ENCODE results near the gene SELENOS.

SELENOS gene

GRCh38 chr15:101255615-101256241 is 21.6 kb downstream of the SELENOS start:
- Histone ChIP-seq H3K4me3 (no peak overlapping the region), H3K27ac (peak overlapping the region in 2 of 21 experiments; percentile 7 to 23)

GRCh38 chr15:101255051-101255395 is 22.3 kb downstream of the SELENOS start:
- Histone ChIP-seq H3K27ac (peak overlapping the region in 1 of 21 experiments; percentile 23), H3K4me3 (no peak overlapping the region)

GRCh38 chr15:101254157-101255050 is 22.9 kb downstream of the SELENOS start:
- Histone ChIP-seq H3K4me3 (no peak overlapping the region), H3K27ac (no peak overlapping the region)

GRCh38 chr15:101252836-101253235 is 24.4 kb downstream of the SELENOS start:
- peak overlapping the region; percentile 45 to 86 (median 59) for H3K4me3 ChIP-seq
- peak overlapping the region in 17 of 21 experiments; percentile 68 to 95 (median 87) for H3K27ac ChIP-seq

- Histone ChIP-seq H3K4me3 (peak within 1 kb of the TSS; percentile 58 to 86 (median 77)), H3K27ac (peak within 1 kb of the TSS; percentile 69 to 95 (median 91))
These were observed 25.2 kb downstream of the SELENOS start, which contains the start of gene CHSY1 for GRCh38 chr15:101251830-101252820. Gene CHSY1, minus strand, starts transcription at chr15:101252048. Its CDS starts 592 bp downstream, at chr15:101251456.

GRCh38 chr15:101250873-101251829 is 26.1 kb downstream of the SELENOS start:
- H3K4me3 ChIP-seq: peak overlapping the region; percentile 58 to 86 (median 77)
- peak overlapping the region; percentile 67 to 95 (median 91) for H3K27ac ChIP-seq

- peak overlapping the region; percentile 50 to 82 (median 77) for H3K4me3 ChIP-seq
- peak overlapping the region; percentile 67 to 95 (median 90) for H3K27ac ChIP-seq
These were observed 26.9 kb downstream of the SELENOS start for GRCh38 chr15:101250341-101250831.

GRCh38 chr15:101248274-101248673 is 29.0 kb downstream of the SELENOS start:
- Histone ChIP-seq H3K27ac (peak overlapping the region in 3 of 21 experiments; percentile 20 to 50 (median 45)), H3K4me3 (no peak overlapping the region)

- peak overlapping the region in 11 of 21 experiments; percentile 9 to 63 (median 21) for H3K27ac ChIP-seq
These were observed 30.2 kb downstream of the SELENOS start for GRCh38 chr15:101246824-101247745.

GRCh38 chr15:101246391-101246790 is 30.9 kb downstream of the SELENOS start:
- Histone ChIP-seq H3K4me3 (no peak overlapping the region), H3K27ac (peak overlapping the region in 9 of 21 experiments; percentile 9 to 56 (median 30))

More at GRCh38 chr15:101246824-101247745, 30.2 kb downstream of the SELENOS start:
- no peak overlapping the region for H3K4me3 ChIP-seq

- Histone ChIP-seq H3K27ac (peak overlapping the region in 6 of 21 experiments; percentile 11 to 71 (median 42)), H3K4me3 (no peak overlapping the region)
These were observed 32.2 kb downstream of the SELENOS start for GRCh38 chr15:101244889-101245668.

GRCh38 chr15:101244036-101244781 is 33.1 kb downstream of the SELENOS start:
- no peak overlapping the region for H3K4me3 ChIP-seq
- peak overlapping the region in 8 of 21 experiments; percentile 18 to 71 (median 39) for H3K27ac ChIP-seq

- Histone ChIP-seq H3K27ac (peak overlapping the region in 10 of 21 experiments; percentile 11 to 72 (median 51)), H3K4me3 (no peak overlapping the region)
These were observed 33.9 kb downstream of the SELENOS start for GRCh38 chr15:101243420-101243819.

- Histone ChIP-seq H3K27ac (peak overlapping the region in 15 of 21 experiments; percentile 11 to 72 (median 42)), H3K4me3 (peak overlapping the region in 1 of 7 experiments; percentile 17)
These were observed 34.3 kb downstream of the SELENOS start for GRCh38 chr15:101242999-101243336.
